HL-60 (cell line): ENCODE measurements around the gene RP2.

Experiments used
- GABPA ChIP-seq: IDR thresholded peaks from 2 replicates; pipeline ENCODE4 v1.6.1; 2012; ENCODE audit warnings: low read depth
- POLR2AphosphoS5 ChIP-seq: IDR thresholded peaks from 2 replicates; pipeline ENCODE4 v1.6.1; 2012; ENCODE audit warnings: low read depth
- TF ChIP-seq, protein P1 (sequence below): IDR thresholded peaks from one replicate; pipeline ENCODE4 v1.5.1; 2011; ENCODE audit warnings: low read length, control low read depth, inconsistent platforms; ENCODE audit not compliant: insufficient read depth
- TF ChIP-seq, protein P2 (sequence below): IDR thresholded peaks from 2 replicates; pipeline ENCODE4 v1.6.1; 2012; ENCODE audit warnings: low read depth; ENCODE audit not compliant: insufficient replicate concordance

DNA sequence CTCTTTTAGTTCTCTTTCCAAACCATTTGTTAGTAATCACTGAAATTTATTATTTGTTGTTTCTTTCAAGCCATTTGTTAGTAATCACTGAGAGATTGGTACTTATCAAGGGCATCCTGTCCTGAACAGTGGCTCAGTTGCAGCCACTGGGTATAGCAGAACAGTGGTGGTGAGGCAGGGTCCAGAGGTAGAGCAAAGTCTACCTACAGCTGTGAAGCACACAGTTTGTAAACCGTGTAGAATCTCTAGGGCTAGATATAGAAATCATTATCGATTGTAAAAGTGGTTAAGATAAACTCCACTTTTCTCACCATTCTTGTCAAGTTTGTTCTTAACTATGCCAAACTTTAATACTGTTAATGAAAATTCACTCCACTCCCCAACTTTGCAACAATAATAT, 79.4 kb downstream of the RP2 start:
- TF ChIP-seq, protein P1, sequence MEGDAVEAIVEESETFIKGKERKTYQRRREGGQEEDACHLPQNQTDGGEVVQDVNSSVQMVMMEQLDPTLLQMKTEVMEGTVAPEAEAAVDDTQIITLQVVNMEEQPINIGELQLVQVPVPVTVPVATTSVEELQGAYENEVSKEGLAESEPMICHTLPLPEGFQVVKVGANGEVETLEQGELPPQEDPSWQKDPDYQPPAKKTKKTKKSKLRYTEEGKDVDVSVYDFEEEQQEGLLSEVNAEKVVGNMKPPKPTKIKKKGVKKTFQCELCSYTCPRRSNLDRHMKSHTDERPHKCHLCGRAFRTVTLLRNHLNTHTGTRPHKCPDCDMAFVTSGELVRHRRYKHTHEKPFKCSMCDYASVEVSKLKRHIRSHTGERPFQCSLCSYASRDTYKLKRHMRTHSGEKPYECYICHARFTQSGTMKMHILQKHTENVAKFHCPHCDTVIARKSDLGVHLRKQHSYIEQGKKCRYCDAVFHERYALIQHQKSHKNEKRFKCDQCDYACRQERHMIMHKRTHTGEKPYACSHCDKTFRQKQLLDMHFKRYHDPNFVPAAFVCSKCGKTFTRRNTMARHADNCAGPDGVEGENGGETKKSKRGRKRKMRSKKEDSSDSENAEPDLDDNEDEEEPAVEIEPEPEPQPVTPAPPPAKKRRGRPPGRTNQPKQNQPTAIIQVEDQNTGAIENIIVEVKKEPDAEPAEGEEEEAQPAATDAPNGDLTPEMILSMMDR: no peak
- TF ChIP-seq, protein P2, sequence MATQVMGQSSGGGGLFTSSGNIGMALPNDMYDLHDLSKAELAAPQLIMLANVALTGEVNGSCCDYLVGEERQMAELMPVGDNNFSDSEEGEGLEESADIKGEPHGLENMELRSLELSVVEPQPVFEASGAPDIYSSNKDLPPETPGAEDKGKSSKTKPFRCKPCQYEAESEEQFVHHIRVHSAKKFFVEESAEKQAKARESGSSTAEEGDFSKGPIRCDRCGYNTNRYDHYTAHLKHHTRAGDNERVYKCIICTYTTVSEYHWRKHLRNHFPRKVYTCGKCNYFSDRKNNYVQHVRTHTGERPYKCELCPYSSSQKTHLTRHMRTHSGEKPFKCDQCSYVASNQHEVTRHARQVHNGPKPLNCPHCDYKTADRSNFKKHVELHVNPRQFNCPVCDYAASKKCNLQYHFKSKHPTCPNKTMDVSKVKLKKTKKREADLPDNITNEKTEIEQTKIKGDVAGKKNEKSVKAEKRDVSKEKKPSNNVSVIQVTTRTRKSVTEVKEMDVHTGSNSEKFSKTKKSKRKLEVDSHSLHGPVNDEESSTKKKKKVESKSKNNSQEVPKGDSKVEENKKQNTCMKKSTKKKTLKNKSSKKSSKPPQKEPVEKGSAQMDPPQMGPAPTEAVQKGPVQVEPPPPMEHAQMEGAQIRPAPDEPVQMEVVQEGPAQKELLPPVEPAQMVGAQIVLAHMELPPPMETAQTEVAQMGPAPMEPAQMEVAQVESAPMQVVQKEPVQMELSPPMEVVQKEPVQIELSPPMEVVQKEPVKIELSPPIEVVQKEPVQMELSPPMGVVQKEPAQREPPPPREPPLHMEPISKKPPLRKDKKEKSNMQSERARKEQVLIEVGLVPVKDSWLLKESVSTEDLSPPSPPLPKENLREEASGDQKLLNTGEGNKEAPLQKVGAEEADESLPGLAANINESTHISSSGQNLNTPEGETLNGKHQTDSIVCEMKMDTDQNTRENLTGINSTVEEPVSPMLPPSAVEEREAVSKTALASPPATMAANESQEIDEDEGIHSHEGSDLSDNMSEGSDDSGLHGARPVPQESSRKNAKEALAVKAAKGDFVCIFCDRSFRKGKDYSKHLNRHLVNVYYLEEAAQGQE: no peak
- TF ChIP-seq POLR2AphosphoS5: no peak
- TF ChIP-seq GABPA: no peak
